OCI-LY7 (cell line): ENCODE results near the gene ITPA.

Experiments
- CTCF ChIP-seq: fragments of 200-600 bp; sonication (generic); conservative IDR thresholded peaks from 2 replicates; pipeline ENCODE4 v1.5.1; 2014; ENCODE audit warnings: mild to moderate bottlenecking, antibody characterized with exemption, low read length, moderate library complexity, mixed read lengths
- EZH2phosphoT487 ChIP-seq: fragments of 200-600 bp; sonication (generic); IDR thresholded peaks from 2 replicates; pipeline ENCODE4 v1.6.1; 2018; ENCODE audit warnings: low read depth, borderline replicate concordance, mild to moderate bottlenecking, mixed run types, antibody characterized with exemption, low read length, moderate library complexity, mixed read lengths

- TF ChIP-seq CTCF (no peak), EZH2phosphoT487 (no peak)
Observed at GRCh38 chr20:3231889-3232588, 22.7 kb downstream of the ITPA start.
